Measurements from ENCODE around the gene PAPSS1. TPM values are rescaled to one million over a fixed set of nuclear protein-coding genes. Genes with fewer than 3 reads are reported as not detected.

The PAPSS1 gene
- total and polyA plus RNA-seq, 10 of the 15 experiments (the other 5 are each of a cell fraction or from before 2014, with no cell fraction given): 22.6 to 73.0 (median 30.6) TPM

DNA sequence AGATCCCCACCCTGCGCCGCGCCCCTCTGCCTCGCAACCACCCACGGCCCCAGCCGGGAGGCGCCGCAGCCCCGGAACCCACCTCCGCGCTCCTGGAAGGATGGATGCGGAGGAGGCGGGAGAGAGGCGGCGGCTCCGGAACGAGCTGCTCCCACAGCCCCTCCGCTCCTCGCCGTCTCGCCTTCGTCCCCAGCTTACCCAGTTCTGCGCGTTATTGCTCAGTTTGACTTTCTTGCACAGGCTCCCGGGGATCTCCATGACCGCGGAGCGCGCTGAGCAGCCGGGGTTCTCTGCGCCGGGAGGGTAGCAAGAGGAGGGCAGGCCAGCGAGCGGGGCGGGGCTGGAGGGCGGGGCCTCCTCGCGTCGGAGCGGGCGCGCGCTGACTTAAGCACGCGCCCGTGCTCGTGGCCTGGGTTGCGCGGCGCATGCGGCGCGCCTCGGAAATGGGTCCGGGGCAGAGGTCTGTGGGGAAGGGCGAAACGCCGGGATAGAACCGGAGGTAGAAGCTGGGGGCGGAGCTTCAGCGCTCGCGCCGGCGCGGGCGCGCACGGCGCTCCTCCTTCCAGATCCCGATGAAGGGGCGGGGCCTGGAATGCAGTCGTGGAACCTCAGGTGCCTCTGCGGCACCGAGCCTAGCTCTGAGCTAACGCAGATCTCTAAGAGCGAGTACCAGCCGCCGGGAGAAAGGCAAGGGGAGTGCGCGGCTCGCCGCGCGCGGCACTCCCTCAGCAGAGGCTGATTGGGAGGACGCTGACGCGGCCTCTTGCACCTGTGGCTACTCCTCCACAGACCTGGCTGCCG is at the start of gene PAPSS1 (continued):
- no peak for TF ChIP-seq NFYB (IDR thresholded peaks at IDR 0.05; ENCODE audit: insufficient read depth, low read depth, low read length)
- peak; percentile 45; the same call in 1 of the 2 replicates for TF ChIP-seq TARDBP (IDR thresholded peaks at IDR 0.05; ENCODE audit: borderline replicate concordance)
- no peak for TF ChIP-seq ZNF384 (IDR thresholded peaks at IDR 0.05; ENCODE audit: borderline replicate concordance, low read depth, low read length)
- no peak for TF ChIP-seq ZZZ3 (IDR thresholded peaks at IDR 0.05; ENCODE audit: control insufficient read depth, insufficient read length, low read depth)
- TF ChIP-seq EED (IDR thresholded peaks at IDR 0.05; ENCODE audit: low read depth): 0 out of 2 replicates have a peak, but pooled peaks have one; percentile 26
- TF ChIP-seq RBBP5 (conservative IDR thresholded peaks at IDR 0.05): no peak
- TF ChIP-seq IRF4 (IDR thresholded peaks at IDR 0.05; ENCODE audit: low read depth, low read length): no peak
- no peak for TF ChIP-seq E4F1 (IDR thresholded peaks at IDR 0.05; ENCODE audit: borderline replicate concordance, partially characterized antibody)
- TF ChIP-seq SUPT20H (IDR thresholded peaks at IDR 0.05; ENCODE audit: borderline replicate concordance, control insufficient read depth, low read depth, low read length): no peak
- no peak for TF ChIP-seq SP1 (IDR thresholded peaks at IDR 0.05; ENCODE audit: low read depth, low read length)
- TF ChIP-seq CHD2 (IDR thresholded peaks at IDR 0.05; ENCODE audit: borderline replicate concordance, low read depth, low read length): peak; percentile 18; the same call in 1 of the 2 replicates
- TF ChIP-seq ATF7 (IDR thresholded peaks at IDR 0.05; ENCODE audit: low read depth): no peak
- no peak for TF ChIP-seq ZNF274 (IDR thresholded peaks at IDR 0.05; ENCODE audit: insufficient read depth, insufficient read length)
- TF ChIP-seq ESRRA (IDR thresholded peaks at IDR 0.05; ENCODE audit: low read length): no peak
- no peak for TF ChIP-seq PAX8 (IDR thresholded peaks at IDR 0.05)
- peak; percentile 4; the same call in 1 of the 3 replicates for TF ChIP-seq POU2F2 (IDR thresholded peaks at IDR 0.05; ENCODE audit: borderline replicate concordance, low read depth, low read length)
- no peak for TF ChIP-seq BMI1 (IDR thresholded peaks at IDR 0.05; ENCODE audit: borderline replicate concordance)
- TF ChIP-seq NFXL1 (IDR thresholded peaks at IDR 0.05; ENCODE audit: borderline replicate concordance): no peak
- 0 out of 4 replicates have a peak, but pooled peaks of 1 of the 2 experiments have one; percentile 2 for TF ChIP-seq SRF (IDR thresholded peaks at IDR 0.05; ENCODE audit: low read depth in 2 of 2, low read length in 2 of 2)
- TF ChIP-seq SKIL (IDR thresholded peaks at IDR 0.05; ENCODE audit: low read depth, poor library complexity, severe bottlenecking): no peak
- no peak; the same call in 1 of the 2 replicates for TF ChIP-seq ASH2L (IDR thresholded peaks at IDR 0.05; ENCODE audit: borderline replicate concordance, low read depth)
- TF ChIP-seq EGR1 (IDR thresholded peaks at IDR 0.05; ENCODE audit: borderline replicate concordance in 1 of 2, low read depth in 2 of 2, low read length in 2 of 2): peak; percentile 13 to 74; a peak in 2 of 3 replicates
- 0 out of 2 replicates have a peak, but pooled peaks have one; percentile 7 for TF ChIP-seq NR2F1 (conservative IDR thresholded peaks at IDR 0.05)
- TF ChIP-seq BRCA1 (IDR thresholded peaks at IDR 0.05; ENCODE audit: low read depth, low read length): no peak
- no peak for TF ChIP-seq ZNF622 (IDR thresholded peaks at IDR 0.05)
- no peak for TF ChIP-seq TCF7 (IDR thresholded peaks at IDR 0.05; ENCODE audit: borderline replicate concordance)
